NCI-H510A treated with DMSO at 0.1 percent for 48 hours (cell line): ENCODE measurements around the gene SULT1C4.

ENCODE experiments used
- DNase-seq: peaks from one replicate; lab custom pipeline; 2025; lab: John Stamatoyannopoulos, UW

The SULT1C4 gene

GRCh38 chr2:108370080-108370479 is 7.7 kb upstream of the SULT1C4 start:
- no peak for DNase-seq

DNA sequence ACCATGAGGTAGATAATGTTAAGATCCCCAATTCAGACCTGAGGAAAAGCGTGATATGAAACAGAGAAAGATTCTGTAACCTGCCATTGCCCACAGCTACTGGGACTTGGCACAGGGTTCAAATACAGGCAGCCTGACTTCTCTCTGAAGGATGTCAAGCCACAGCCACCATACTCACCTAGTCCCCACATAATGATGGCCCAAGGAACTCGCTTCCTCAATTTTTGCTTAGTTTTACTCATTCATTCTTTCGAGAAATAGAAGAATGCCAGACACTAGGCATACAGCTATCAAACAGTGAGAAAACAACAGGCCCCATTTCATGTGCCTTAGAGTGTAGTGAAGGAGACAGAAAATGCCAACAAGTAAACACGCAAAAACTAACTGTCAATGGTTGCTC is 980 bp upstream of the SULT1C4 start:
- no peak for DNase-seq

- no peak for DNase-seq
Measured at GRCh38 chr2:108377401-108377800, 353 bp upstream of the SULT1C4 start.

GRCh38 chr2:108378851-108379250 is 1.1 kb downstream of the SULT1C4 start:
- no peak for DNase-seq

DNA sequence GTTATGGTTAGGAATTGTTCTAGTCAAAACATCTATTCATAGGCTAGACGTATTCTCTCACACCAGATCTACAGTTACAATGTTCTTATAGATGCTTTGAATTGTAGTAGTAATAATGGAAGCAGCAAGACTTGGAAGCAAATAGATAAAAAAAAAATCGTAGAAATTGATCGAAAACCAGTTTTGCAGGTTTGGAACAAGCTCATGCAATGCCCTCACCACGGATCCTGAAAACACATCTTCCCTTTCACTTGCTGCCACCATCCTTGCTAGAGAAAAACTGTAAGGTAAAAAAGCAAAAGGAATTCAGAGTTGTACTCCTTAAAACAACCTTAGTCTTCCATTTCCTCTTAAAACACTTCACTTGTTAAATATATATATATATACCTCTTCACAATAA is 4.4 kb downstream of the SULT1C4 start:
- DNase-seq = no peak

- DNase-seq = no peak
Measured at GRCh38 chr2:108383146-108383830, 5.5 kb downstream of the SULT1C4 start.

DNA sequence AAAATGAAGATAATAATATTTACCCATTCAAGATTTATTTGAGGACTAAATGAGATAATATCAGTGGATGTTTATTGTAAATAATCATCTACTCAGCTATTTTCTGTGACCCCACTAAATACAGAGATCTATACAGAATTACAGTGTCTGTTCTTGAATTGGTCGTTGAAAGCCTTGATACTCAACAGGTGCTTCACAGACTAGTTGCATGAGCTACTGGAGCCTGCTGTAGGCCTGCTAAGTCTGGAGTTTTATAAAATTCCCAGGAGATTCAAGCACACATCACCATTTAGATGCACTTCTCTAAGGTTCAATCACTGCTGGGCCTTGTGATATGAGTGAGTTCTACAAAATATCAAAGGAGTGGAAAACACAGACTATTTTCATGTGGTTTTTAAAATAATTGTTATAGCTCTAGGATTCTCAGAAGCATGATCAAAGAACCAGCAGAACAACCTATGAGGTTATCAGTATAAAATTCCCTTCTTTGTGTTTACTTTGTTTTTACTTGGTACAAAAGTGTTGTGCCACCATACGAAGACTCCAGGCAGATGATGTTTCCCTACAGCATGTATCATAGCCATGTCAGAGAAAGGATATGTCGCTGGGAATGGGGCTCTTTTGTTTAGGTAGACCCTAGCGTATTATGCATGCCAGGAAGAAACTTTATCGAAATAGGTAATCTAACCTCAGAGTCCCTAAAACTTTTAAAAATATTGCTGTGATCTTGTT is 7.1 kb downstream of the SULT1C4 start:
- DNase-seq = no peak

DNA sequence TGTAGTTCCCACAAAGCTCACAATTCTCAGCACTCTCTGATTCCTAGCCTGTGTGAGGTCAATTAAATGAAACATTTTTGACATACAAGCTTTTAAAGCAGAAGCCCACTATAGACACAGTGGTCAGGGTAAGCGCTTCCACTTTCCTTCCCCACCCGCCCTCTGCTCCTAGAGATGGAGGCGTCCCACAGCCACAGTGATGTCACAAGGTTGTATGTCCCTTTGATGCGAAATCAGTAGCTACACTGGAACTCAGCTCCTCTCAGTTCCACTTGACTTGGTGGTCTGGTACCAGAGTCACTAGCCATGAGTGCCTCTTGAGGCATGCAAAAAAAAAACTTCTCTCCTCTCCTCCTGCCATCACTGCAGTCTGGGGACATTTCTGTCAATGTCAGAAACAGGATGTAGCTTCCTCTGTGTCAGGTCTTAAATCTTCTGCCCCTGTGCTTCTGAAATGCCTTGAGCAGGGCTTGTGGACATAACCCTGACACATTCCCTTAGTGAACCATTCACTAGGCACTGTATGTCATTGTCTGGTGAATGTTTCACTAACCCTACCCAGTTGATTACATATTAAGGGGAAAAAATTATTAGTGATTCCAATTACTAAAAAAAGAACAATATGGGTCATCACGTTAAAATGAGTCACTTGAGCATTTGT is 7.8 kb downstream of the SULT1C4 start:
- no peak for DNase-seq

DNA sequence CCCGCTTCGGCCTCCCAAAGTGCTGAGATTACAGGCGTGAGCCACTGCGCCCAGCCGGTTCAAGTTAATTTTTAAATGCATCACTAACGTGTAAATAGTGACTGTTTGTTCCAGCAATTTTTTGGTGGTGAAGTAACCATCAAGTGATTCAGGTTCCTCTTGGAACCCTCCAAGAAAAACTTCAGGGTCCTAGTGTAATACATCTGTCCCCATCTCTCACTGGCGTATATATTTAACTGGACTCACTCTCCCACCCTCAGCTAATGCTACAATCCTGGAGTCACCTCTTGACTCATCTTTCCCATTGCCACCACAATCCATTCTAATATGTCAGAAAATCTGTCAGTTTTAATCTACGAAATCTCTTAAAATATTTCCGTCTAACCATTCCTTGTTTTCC is 10.3 kb downstream of the SULT1C4 start:
- no peak for DNase-seq

DNA sequence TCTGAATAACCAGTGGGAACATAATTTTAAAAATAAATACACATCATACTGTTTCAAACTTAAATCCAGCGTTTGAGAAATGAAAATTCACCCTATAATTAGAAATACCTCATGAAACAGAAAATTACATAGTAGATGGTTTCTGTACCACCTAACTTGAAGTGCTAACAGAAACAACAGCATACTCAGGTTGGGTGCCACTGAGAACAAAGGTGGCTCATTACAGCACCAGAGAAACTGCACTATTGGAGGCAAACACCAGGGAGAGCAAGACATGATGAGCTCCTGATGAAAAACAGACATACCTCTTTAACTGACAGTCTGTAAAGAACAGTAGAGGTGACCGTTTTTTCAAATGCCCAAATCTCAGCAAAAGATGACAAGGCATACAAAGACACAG is 12.6 kb downstream of the SULT1C4 start:
- DNase-seq = no peak

DNA sequence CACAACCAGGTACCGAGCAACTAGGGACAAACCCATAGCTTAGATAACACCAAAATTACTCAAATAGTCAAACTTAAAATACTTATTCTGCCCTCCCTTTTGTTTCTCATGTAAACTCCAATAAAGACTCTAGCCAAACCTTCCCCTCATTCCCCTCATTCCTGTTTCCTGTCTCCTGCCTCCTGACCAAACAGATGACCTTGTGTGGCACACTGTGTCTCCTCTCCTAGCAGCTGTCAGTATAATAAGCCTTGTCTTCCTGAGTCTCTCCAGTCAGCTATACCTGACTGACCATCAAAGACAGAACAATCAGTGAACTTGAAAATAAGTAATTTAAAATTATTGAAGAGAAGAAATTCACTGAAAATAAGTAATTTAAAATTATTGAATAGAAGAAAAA is 14.3 kb downstream of the SULT1C4 start:
- no peak for DNase-seq

DNA sequence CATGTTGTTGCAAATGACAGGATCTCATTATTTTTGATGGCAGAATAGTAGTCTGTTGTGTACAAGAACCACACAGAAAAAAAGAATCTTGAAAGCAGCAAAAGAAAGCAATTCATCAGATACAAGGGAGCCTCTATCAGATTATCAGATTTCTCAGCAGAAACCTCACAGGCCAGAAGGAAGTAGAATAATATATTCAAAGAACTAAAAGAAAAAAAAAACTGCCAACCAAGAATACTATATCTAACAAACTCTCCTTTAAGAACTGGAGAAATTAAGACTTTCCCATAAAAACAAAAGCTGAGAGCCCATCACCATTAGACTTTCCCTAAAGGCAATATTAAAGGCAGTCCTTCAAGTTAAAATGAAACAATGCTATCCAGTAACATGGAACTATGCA is 15.4 kb downstream of the SULT1C4 start:
- no peak for DNase-seq

DNA sequence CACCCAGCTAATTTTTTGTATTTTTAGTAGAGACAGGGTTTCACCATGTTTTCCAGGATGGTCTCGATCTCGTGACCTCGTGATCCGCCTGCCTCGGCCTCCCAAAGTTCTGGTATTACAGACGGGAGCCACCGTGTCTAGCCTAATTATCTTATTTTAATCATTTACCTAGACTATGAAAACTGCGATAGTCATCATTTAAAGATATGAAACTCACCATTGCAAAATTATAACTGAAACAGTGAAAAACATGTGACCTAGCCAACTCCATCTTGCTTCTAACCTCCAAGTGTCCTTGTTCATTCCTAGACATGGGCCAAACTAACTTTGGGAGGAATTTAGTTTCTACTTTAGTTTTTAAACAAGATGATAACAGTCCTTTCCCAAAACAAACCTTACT is 17.4 kb downstream of the SULT1C4 start:
- DNase-seq = no peak

DNA sequence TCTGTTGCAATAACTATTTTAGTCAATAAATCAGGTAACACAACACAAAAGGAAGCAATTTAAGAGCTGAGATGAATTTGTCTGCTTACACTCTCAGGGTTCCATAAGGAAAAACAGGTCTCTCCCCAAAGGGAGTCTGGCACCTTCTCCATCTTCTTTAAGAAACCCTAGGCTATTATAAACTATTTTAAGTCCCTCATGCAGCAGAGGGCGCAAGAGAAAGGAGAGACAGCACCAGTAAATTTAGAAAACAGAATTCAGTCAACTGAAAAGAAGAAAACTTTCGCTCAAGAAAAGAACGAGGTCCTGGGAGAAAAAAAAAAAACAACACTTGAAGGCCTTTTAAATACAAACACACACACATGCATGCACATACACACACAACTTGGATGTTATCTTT is 19.1 kb downstream of the SULT1C4 start:
- no peak for DNase-seq

GRCh38 chr2:108399479-108399878 is 21.7 kb downstream of the SULT1C4 start:
- no peak for DNase-seq

- no peak for DNase-seq
Measured at GRCh38 chr2:108401800-108402199, 24.0 kb downstream of the SULT1C4 start.

- DNase-seq = no peak
Measured at GRCh38 chr2:108403494-108403893, 25.7 kb downstream of the SULT1C4 start.

GRCh38 chr2:108404784-108405397 is 27.1 kb downstream of the SULT1C4 start:
- no peak for DNase-seq

DNA sequence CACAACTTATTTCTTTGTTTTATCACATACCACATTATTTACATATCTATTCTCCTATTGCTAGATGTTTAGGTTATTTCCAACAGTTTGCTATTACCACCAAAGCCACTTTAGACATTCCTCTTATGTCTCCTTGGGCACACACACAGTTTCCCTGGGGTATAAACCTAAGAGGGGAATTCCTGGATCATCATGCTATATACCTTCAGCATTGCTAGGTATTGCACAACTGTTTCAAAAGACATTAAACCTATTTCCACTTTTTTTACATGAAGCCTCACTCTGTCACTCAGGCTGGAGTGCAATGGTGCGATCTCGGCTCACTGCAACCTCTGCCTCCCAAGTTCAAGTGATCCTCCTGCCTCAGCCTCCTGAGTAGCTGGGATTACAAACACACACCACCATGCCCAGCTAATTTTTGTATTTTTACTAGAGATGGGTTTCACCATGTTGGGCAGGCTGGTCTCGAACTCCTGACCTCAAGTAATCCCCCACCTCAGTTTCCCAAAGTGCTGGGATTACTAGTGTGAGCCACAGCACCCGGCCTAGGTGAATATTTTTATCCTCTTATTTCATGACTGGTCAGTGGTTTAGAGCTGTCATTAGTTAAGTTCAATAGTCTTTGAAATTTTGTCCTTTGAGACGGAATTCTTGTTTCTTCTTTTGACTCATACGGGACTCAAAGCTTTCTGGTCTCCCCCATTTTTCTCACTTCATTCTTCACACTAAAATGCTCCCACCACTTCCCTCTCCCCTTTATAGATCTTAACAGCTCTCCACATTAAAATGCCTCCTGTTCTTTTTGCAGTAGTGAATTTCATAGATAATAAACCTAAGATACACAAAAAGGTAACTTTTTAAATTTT is 30.3 kb downstream of the SULT1C4 start:
- no peak for DNase-seq

- DNase-seq = no peak
Measured at GRCh38 chr2:108409768-108410167, 32.0 kb downstream of the SULT1C4 start.

- no peak for DNase-seq
Measured at GRCh38 chr2:108412995-108413710, 35.4 kb downstream of the SULT1C4 start.
